Measurements from ENCODE around the gene THRB. TPM values are rescaled to one million over a fixed set of nuclear protein-coding genes. Genes with fewer than 3 reads are reported as not detected.

The THRB gene
- total RNA-seq, 8 experiments from 2014 or later = 0.42 to 26.4 (median 3.3) TPM

- WGBS, 10 experiments = 0 to 67% (median 18%) methylated on average over 1 of the region's 1 CpG; no CpG with 5 or more reads in 6 of the 10 experiments
- Histone ChIP-seq H3K27ac (no peak overlapping the region), H3K4me3 (no peak overlapping the region), H3K4me1 (replicated peaks in 1 of 2) (no peaks in the 10 kb centered on the region)
- ATAC-seq (replicated peaks in 6 of 8) = no peak
- in situ Hi-C loops (cut with MboI; ENCODE audit: low pct_unique_long_range_greater_than_20kb in 2 of 9, low sequenced_read_pairs in 9 of 9, unreplicated experiment in 9 of 9) = no loop called here
Measured at GRCh38 chr3:24154781-24155180, 339.9 kb downstream of the THRB start.

DNA sequence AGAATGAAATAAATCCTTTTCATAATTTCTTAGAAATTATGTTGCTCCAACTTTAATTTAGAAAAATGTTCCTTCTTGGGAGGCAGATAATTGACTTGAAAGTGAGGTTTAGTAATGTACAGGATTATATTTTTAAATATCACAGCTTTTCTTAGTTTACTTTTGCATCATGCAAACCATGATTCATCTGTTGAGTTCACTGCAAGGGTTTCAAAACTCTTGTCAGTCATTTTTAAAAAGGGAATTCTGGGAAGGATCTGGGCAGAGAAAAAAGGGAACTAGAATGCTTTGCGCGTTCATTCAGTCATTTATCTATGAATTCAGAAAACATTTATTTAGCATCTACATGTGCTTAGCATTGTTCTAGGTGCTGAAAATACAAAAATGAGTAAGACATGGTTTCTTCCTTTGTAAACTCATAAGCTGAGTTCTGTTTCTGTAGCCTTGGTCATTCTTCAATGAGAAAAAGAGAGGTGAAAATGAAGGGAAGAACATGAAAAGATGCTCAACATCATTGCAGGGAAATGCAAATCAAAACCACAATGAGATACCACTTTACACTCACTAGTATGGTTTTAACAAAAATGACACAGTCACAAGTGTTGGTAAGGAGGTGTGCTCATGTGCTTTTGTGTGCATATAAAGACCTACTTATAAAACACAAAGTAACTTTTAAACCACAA lies 340.5 kb downstream of the THRB start:
- ATAC-seq (replicated peaks in 6 of 8) = peak in 1 of 8 experiments; percentile 59
- in situ Hi-C loops (cut with MboI; ENCODE audit: low pct_unique_long_range_greater_than_20kb in 2 of 9, low sequenced_read_pairs in 9 of 9, unreplicated experiment in 9 of 9) = no loop called here
- no peaks in the 10 kb centered on the region for H3K4me1 ChIP-seq (replicated peaks in 1 of 2)
- H3K4me3 ChIP-seq = no peak overlapping the region
- no peak overlapping the region for H3K27ac ChIP-seq
- 69 to 100% (median 100%) methylated on average over 2 of the region's 2 CpGs; no CpG with 5 or more reads in 3 of the 10 experiments for WGBS, 10 experiments

GRCh38 chr3:24151594-24151993 lies 343.1 kb downstream of the THRB start:
- in situ Hi-C loops (cut with MboI; ENCODE audit: low pct_unique_long_range_greater_than_20kb in 2 of 9, low sequenced_read_pairs in 9 of 9, unreplicated experiment in 9 of 9) = no loop called here
- Histone ChIP-seq H3K4me3 (no peak overlapping the region), H3K4me1 (replicated peaks in 1 of 2) (no peaks in the 10 kb centered on the region), H3K27ac (no peak overlapping the region)
- 40 to 100% (median 92%) methylated on average over 1 to 3 of the region's 3 CpGs for WGBS, 10 experiments
- no peak for ATAC-seq (replicated peaks in 6 of 8)

GRCh38 chr3:24149032-24149431 lies 345.6 kb downstream of the THRB start:
- 60 to 100% (median 83%) methylated on average over 1 to 2 of the region's 2 CpGs; no CpG with 5 or more reads in 3 of the 10 experiments for whole genome bisulfite sequencing, 10 experiments
- ATAC-seq (replicated peaks in 6 of 8) = no peak
- no peaks in the 10 kb centered on the region for H3K4me1 ChIP-seq (replicated peaks in 1 of 2)
- H3K4me3 ChIP-seq = no peak overlapping the region
- H3K27ac ChIP-seq = no peak overlapping the region
- in situ Hi-C loops (cut with MboI; ENCODE audit: low pct_unique_long_range_greater_than_20kb in 2 of 9, low sequenced_read_pairs in 9 of 9, unreplicated experiment in 9 of 9) = no loop called here

DNA sequence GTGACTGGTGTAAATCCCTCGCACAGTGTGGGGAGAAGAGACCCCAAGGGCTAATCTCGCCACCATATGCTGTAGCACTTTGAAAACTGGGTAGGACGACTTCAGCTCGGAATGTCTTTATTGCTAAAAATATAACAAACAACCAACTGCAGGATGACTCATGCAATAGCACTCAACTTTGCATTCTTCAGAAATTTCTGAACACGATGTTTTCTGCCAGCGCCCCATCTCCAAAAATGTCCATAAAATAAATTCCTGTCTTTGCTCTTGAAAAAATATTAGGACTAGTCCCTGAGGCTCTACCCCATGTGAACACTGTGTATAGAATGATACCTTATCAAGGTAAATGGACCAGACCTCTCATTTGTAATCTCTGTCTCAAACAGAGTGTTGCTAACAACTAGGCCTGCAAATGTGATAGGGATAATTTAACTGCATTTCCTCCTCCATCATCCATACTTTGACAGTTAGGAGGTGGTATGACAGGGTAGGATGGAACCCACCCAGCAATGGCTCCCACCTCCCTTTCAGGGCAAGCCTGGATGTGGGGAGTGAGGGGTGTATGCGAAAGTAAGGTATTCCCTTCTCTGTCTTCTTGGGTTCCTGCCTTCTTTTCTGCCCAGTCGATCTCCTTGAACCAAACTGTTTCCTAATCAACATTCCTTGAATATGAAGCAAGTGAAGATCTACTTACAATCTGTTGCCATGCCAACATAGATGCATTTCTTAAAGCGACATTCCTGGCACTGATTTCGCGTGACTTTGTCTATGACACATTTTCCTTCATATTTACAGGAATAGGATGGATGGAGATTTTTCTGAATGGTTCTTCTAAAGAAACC lies 348.4 kb downstream of the THRB start:
- in situ Hi-C loops (cut with MboI; ENCODE audit: low pct_unique_long_range_greater_than_20kb in 2 of 9, low sequenced_read_pairs in 9 of 9, unreplicated experiment in 9 of 9) = no loop called here
- H3K27ac ChIP-seq = no peak overlapping the region
- ATAC-seq (replicated peaks in 6 of 8) = peak in 3 of 8 experiments; percentile 89 to 92 (median 91)
- no peak overlapping the region for H3K4me3 ChIP-seq
- no peaks in the 10 kb centered on the region for H3K4me1 ChIP-seq (replicated peaks in 1 of 2)
- 17 to 91% (median 73%) methylated on average over 1 to 11 of the region's 11 CpGs for WGBS, 10 experiments

- ATAC-seq (replicated peaks in 6 of 8) = no peak
Measured at GRCh38 chr3:24145481-24145880, 349.2 kb downstream of the THRB start.

DNA sequence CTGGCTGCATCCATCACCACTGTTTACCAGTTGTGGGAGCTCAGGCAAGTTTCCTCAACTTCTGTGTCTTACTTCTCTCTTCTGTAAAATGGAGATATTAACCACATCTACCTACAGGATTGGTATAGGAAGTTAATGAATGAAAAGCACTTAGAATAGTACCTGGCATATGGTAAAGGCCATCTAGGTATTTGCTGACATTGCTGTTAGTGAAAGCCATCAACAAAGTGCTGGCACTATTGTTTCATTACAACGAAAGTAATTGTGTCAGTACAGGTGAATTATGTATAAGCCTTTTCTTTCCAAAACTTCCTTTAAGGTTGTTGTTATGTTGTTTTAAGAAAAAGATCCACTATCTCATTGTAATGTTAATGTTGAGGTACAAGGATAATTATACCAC lies 352.5 kb downstream of the THRB start:
- H3K4me3 ChIP-seq = no peak overlapping the region
- peaks cover 0 to 2% of the 10 kb centered on the region in 2 donors for H3K4me1 ChIP-seq (replicated peaks in 1 of 2)
- WGBS, 10 experiments = 63 to 100% (median 100%) methylated on average over 1 of the region's 1 CpG; no CpG with 5 or more reads in 4 of the 10 experiments
- ATAC-seq (replicated peaks in 6 of 8) = no peak
- no peak overlapping the region for H3K27ac ChIP-seq
- in situ Hi-C loops (cut with MboI; ENCODE audit: low pct_unique_long_range_greater_than_20kb in 2 of 9, low sequenced_read_pairs in 9 of 9, unreplicated experiment in 9 of 9) = no loop called here

More at GRCh38 chr3:24145481-24145880, 349.2 kb downstream of the THRB start:
- in situ Hi-C loops (cut with MboI; ENCODE audit: low pct_unique_long_range_greater_than_20kb in 2 of 9, low sequenced_read_pairs in 9 of 9, unreplicated experiment in 9 of 9) = no loop called here
- H3K27ac ChIP-seq = no peak overlapping the region
- no peaks in the 10 kb centered on the region for H3K4me1 ChIP-seq (replicated peaks in 1 of 2)
- H3K4me3 ChIP-seq = no peak overlapping the region

DNA sequence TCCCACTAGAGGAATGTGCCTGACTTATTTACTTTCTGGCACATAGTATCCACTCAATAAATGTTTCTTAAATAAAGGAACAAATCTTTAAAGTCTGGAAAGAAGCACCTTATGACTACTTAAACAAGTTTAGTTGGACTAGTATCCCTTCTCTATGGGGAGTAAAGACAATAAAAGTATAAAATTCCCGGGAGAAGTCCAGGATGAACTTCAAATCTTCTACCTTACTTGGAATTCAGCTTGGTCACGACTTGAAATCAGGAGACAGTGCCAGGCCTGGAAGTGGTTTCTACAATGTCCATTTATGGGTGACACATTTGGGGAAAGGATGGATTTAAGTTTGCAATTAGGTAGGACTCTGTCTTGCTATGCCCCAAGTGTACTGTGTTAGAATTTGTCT lies 353.1 kb downstream of the THRB start:
- no peak for ATAC-seq (replicated peaks in 6 of 8)
- 0 to 100% (median 75%) methylated on average over 1 to 2 of the region's 2 CpGs; no CpG with 5 or more reads in 3 of the 10 experiments for WGBS, 10 experiments
- in situ Hi-C loops (cut with MboI; ENCODE audit: low pct_unique_long_range_greater_than_20kb in 2 of 9, low sequenced_read_pairs in 9 of 9, unreplicated experiment in 9 of 9) = no loop called here
- Histone ChIP-seq H3K4me3 (no peak overlapping the region), H3K4me1 (replicated peaks in 1 of 2) (peaks cover 0 to 2% of the 10 kb centered on the region in 2 donors), H3K27ac (no peak overlapping the region)

GRCh38 chr3:24139463-24140412 lies 354.9 kb downstream of the THRB start:
- ATAC-seq (replicated peaks in 6 of 8) = peak in 4 of 8 experiments; percentile 52 to 86 (median 70)
- Histone ChIP-seq H3K4me3 (no peak overlapping the region), H3K4me1 (replicated peaks in 1 of 2) (peaks cover 0 to 2% of the 10 kb centered on the region in 2 donors), H3K27ac (no peak overlapping the region)
- in situ Hi-C loops (cut with MboI; ENCODE audit: low pct_unique_long_range_greater_than_20kb in 2 of 9, low sequenced_read_pairs in 9 of 9, unreplicated experiment in 9 of 9) = no loop called here
- 55 to 100% (median 81%) methylated on average over 1 to 3 of the region's 4 CpGs for WGBS, 10 experiments

GRCh38 chr3:24138876-24139256 lies 355.8 kb downstream of the THRB start:
- H3K27ac ChIP-seq = no peak overlapping the region
- ATAC-seq (replicated peaks in 6 of 8) = no peak
- in situ Hi-C loops (cut with MboI; ENCODE audit: low pct_unique_long_range_greater_than_20kb in 2 of 9, low sequenced_read_pairs in 9 of 9, unreplicated experiment in 9 of 9) = no loop called here
- 60 to 100% (median 100%) methylated on average over 1 of the region's 1 CpG; no CpG with 5 or more reads in 4 of the 10 experiments for WGBS, 10 experiments
- peaks cover 0 to 2% of the 10 kb centered on the region in 2 donors for H3K4me1 ChIP-seq (replicated peaks in 1 of 2)
- no peak overlapping the region for H3K4me3 ChIP-seq

GRCh38 chr3:24137958-24138875 lies 356.4 kb downstream of the THRB start:
- Histone ChIP-seq H3K27ac (no peak overlapping the region), H3K4me1 (replicated peaks in 1 of 2) (peaks cover 0 to 2% of the 10 kb centered on the region in 2 donors), H3K4me3 (no peak overlapping the region)
- WGBS, 10 experiments = 60 to 100% (median 92%) methylated on average over 1 to 3 of the region's 6 CpGs; no CpG with 5 or more reads in 3 of the 10 experiments
- in situ Hi-C loops (cut with MboI; ENCODE audit: low pct_unique_long_range_greater_than_20kb in 2 of 9, low sequenced_read_pairs in 9 of 9, unreplicated experiment in 9 of 9) = no loop called here
- no peak for ATAC-seq (replicated peaks in 6 of 8)

GRCh38 chr3:24137334-24137733 lies 357.3 kb downstream of the THRB start:
- Histone ChIP-seq H3K4me3 (no peak overlapping the region), H3K27ac (no peak overlapping the region), H3K4me1 (replicated peaks in 1 of 2) (peaks cover 0 to 2% of the 10 kb centered on the region in 2 donors)
- ATAC-seq (replicated peaks in 6 of 8) = no peak
- WGBS, 10 experiments = 66 to 100% (median 90%) methylated on average over 1 to 3 of the region's 3 CpGs; no CpG with 5 or more reads in 2 of the 10 experiments
- in situ Hi-C loops (cut with MboI; ENCODE audit: low pct_unique_long_range_greater_than_20kb in 2 of 9, low sequenced_read_pairs in 9 of 9, unreplicated experiment in 9 of 9) = no loop called here
